ENCODE measurements around the gene CEACAM16. TPM values are rescaled to one million over a fixed set of nuclear protein-coding genes. Genes with fewer than 3 reads are reported as not detected.

The CEACAM16 gene
- total RNA-seq, 1 experiment from 2014 or later: not detected

DNA sequence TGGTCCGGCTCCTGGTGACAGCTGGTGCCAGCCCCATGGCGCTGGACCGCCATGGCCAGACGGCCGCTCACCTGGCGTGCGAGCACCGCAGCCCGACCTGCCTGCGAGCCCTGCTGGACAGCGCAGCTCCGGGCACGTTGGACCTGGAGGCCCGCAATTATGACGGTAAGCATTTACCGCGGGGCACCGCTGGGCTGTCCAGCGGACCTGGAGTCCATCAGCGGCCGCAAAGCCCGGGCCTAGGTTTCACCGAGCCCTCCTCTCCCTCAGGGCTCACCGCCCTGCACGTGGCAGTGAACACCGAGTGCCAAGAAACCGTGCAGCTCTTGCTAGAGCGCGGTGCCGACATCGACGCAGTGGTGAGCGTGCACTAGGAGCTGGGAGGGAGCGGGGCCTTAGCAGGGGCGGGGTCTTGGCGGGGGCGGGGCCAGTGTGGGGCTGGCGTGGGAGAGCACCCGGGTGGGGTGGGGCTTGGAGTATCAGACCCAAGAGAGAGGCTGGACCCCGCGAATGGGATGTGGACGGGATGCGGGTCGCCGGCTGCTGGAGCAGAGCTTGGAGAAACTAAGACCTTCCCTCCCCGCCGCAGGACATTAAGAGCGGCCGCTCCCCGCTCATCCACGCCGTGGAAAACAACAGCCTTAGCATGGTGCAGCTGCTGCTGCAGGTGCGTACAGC lies 58.2 kb downstream of the CEACAM16 start:
- H3K4me2 ChIP-seq: no peak overlapping the region
- intact Hi-C loops (cut with micrococcal nuclease; ENCODE audit: unreplicated experiment): no loop called here
- peaks cover 13% of the 10 kb centered on the region for H3K36me3 ChIP-seq (ENCODE audit: low read depth)
- H3F3A ChIP-seq (ENCODE audit: insufficient read depth, low read depth): peaks cover 47% of the 10 kb centered on the region
- H3K27me3 ChIP-seq (ENCODE audit: insufficient read depth, low read depth): no peaks in the 10 kb centered on the region
- no peak for TF ChIP-seq CTCF (conservative IDR thresholded peaks at IDR 0.05)
- no peak for TF ChIP-seq EZH2 (IDR thresholded peaks at IDR 0.05; ENCODE audit: low read depth)
- DNase-seq: no peak
- no peaks in the 10 kb centered on the region for H3K9me3 ChIP-seq (ENCODE audit: insufficient read depth, low read depth)
- H3K9me2 ChIP-seq (ENCODE audit: insufficient read depth): no peaks in the 10 kb centered on the region
- peaks cover 33% of the 10 kb centered on the region for H3K4me1 ChIP-seq (replicated peaks; ENCODE audit: insufficient read depth)
- CTCF ChIA-PET: interaction anchor here (0.5 kb wide), 1 partner anchor 48 kb away, joined by 3 read pairs; no protein-coding TSS in a partner anchor
- H3K4me3 ChIP-seq: no peak overlapping the region
- POLR2A ChIA-PET (ENCODE audit: unreplicated experiment): no interaction called here
- H3K79me2 ChIP-seq (ENCODE audit: low read depth): peaks cover 11% of the 10 kb centered on the region
- no peaks in the 10 kb centered on the region for H4K20me1 ChIP-seq (ENCODE audit: insufficient read depth)
- H3K27ac ChIP-seq: no peak overlapping the region
- no peak overlapping the region for H2AFZ ChIP-seq
- no TSS peak for BruUV-seq (replicated peaks)

- Histone ChIP-seq H3K79me2 (ENCODE audit: low read depth) (peaks cover 11% of the 10 kb centered on the region), H2AFZ (no peak overlapping the region), H3K4me1 (replicated peaks; ENCODE audit: insufficient read depth) (peaks cover 26% of the 10 kb centered on the region), H3K4me2 (no peak overlapping the region), H3K27me3 (ENCODE audit: insufficient read depth, low read depth) (no peaks in the 10 kb centered on the region), H3K36me3 (ENCODE audit: low read depth) (peaks cover 6% of the 10 kb centered on the region), H3K9me2 (ENCODE audit: insufficient read depth) (no peaks in the 10 kb centered on the region), H4K20me1 (ENCODE audit: insufficient read depth) (no peaks in the 10 kb centered on the region), H3F3A (ENCODE audit: insufficient read depth, low read depth) (peaks cover 42% of the 10 kb centered on the region), H3K4me3 (no peak overlapping the region), H3K9me3 (ENCODE audit: insufficient read depth, low read depth) (no peaks in the 10 kb centered on the region), H3K27ac (no peak overlapping the region)
- BruUV-seq (replicated peaks): no TSS peak
- no peak for DNase-seq
- intact Hi-C loops (cut with micrococcal nuclease; ENCODE audit: unreplicated experiment): no loop called here
- TF ChIP-seq EZH2 (IDR thresholded peaks at IDR 0.05; ENCODE audit: low read depth) (no peak), CTCF (conservative IDR thresholded peaks at IDR 0.05) (no peak)
- CTCF ChIA-PET: interaction anchor here (0.5 kb wide), 1 partner anchor 49 kb away, joined by 3 read pairs; no protein-coding TSS in a partner anchor
- POLR2A ChIA-PET (ENCODE audit: unreplicated experiment): interaction anchor here (0.5 kb wide), 1 partner anchor 194 kb away, joined by 3 read pairs; no protein-coding TSS in a partner anchor
These were observed 59.0 kb downstream of the CEACAM16 start for GRCh38 chr19:44757735-44758505.

- H3K36me3 ChIP-seq (ENCODE audit: low read depth): peaks cover 6% of the 10 kb centered on the region
- H4K20me1 ChIP-seq (ENCODE audit: insufficient read depth): no peaks in the 10 kb centered on the region
- TF ChIP-seq CTCF (conservative IDR thresholded peaks at IDR 0.05) (no peak), EZH2 (IDR thresholded peaks at IDR 0.05; ENCODE audit: low read depth) (no peak)
- POLR2A ChIA-PET (ENCODE audit: unreplicated experiment): interaction anchor here (0.5 to 0.7 kb wide), 2 partner anchors 15 to 194 kb away, joined by 3 read pairs; no protein-coding TSS in a partner anchor
- no peaks in the 10 kb centered on the region for H3K9me3 ChIP-seq (ENCODE audit: insufficient read depth, low read depth)
- no peak overlapping the region for H3K4me3 ChIP-seq
- no TSS peak for BruUV-seq (replicated peaks)
- H3K27me3 ChIP-seq (ENCODE audit: insufficient read depth, low read depth): no peaks in the 10 kb centered on the region
- H3K9me2 ChIP-seq (ENCODE audit: insufficient read depth): no peaks in the 10 kb centered on the region
- no peak for DNase-seq
- H2AFZ ChIP-seq: no peak overlapping the region
- peaks cover 11% of the 10 kb centered on the region for H3K79me2 ChIP-seq (ENCODE audit: low read depth)
- H3K27ac ChIP-seq: no peak overlapping the region
- no peak overlapping the region for H3K4me2 ChIP-seq
- H3K4me1 ChIP-seq (replicated peaks; ENCODE audit: insufficient read depth): peaks cover 20% of the 10 kb centered on the region
- intact Hi-C loops (cut with micrococcal nuclease; ENCODE audit: unreplicated experiment): no loop called here
- CTCF ChIA-PET: no interaction called here
- peaks cover 43% of the 10 kb centered on the region for H3F3A ChIP-seq (ENCODE audit: insufficient read depth, low read depth)
These were observed 59.6 kb downstream of the CEACAM16 start for GRCh38 chr19:44758596-44758995.
